PC-3 (cell line): ENCODE data around the gene PLXNA2. TPM values are rescaled to one million over a fixed set of nuclear protein-coding genes. Genes with fewer than 3 reads are reported as not detected.

ENCODE experiments used
- ATAC-seq: fragments of 200-7000 bp; cut with Tn5 transposase; 2 replicates; pipeline ENCODE4 v1.9.1; 2020; ENCODE audit warnings: mild to moderate bottlenecking, moderate library complexity
- BruUV-seq: library from RNA; stranded (reverse); fragments of 400-500 nt; replicated peaks from 2 replicates; lab custom pipeline; 2021; lab: Mats Ljungman, UMichigan
- CTCF ChIA-PET: fragments of 300-600 bp; sonication (Branson Sonifier 250); formaldehyde crosslinking; loops from one replicate; lab custom pipeline; 2022; ENCODE audit warnings: antibody characterized with exemption; lab: Charles Lee
- POLR2A ChIA-PET: fragments of 300-600 bp; sonication (Branson Sonifier 250); formaldehyde crosslinking; loops from one replicate; lab custom pipeline; 2022; ENCODE audit warnings: antibody characterized with exemption; ENCODE audit not compliant: unreplicated experiment; lab: Charles Lee
- DNase-seq: peaks from one replicate; pipeline ENCODE4 v3.0.0-alpha.2; 2015
- H2AFZ ChIP-seq: fragments of 300-600 bp; sonication (generic); 2 replicates; pipeline ENCODE4 v1.6.0; 2016; ENCODE audit warnings: antibody characterized with exemption, low read length
- H3F3A ChIP-seq: fragments of 300-600 bp; sonication (generic); one replicate; pipeline ENCODE4 v1.6.0; 2017; ENCODE audit warnings: antibody characterized with exemption, low read length, control low read depth, mild to moderate bottlenecking; ENCODE audit not compliant: unreplicated experiment
- H3K27ac ChIP-seq: fragments of 300-600 bp; sonication (generic); 2 replicates; pipeline ENCODE4 v1.5.1; 2016; ENCODE audit warnings: mild to moderate bottlenecking, low read length
- H3K27me3 ChIP-seq: fragments of 300-600 bp; sonication (generic); 2 replicates; pipeline ENCODE4 v1.6.1; 2016; ENCODE audit warnings: low read length, mixed read lengths
- H3K36me3 ChIP-seq: fragments of 300-600 bp; sonication (generic); 2 replicates; pipeline ENCODE4 v1.6.1; 2016; ENCODE audit warnings: low read depth, mixed run types, low read length, mixed read lengths
- H3K4me1 ChIP-seq: fragments of 300-600 bp; sonication (generic); 2 replicates; pipeline ENCODE4 v1.5.1; 2016; ENCODE audit warnings: low read length; ENCODE audit not compliant: insufficient read depth
- H3K4me2 ChIP-seq: fragments of 300-600 bp; sonication (generic); 2 replicates; pipeline ENCODE4 v1.6.0; 2016; ENCODE audit warnings: low read length
- H3K4me3 ChIP-seq: fragments of 300-600 bp; sonication (generic); 2 replicates; pipeline ENCODE4 v1.5.1; 2016; ENCODE audit warnings: mild to moderate bottlenecking, low read length, mixed read lengths
- H3K79me2 ChIP-seq: fragments of 300-600 bp; sonication (generic); 2 replicates; pipeline ENCODE4 v1.6.1; 2017; ENCODE audit warnings: low read length, mixed read lengths
- H3K9ac ChIP-seq: fragments of 300-600 bp; sonication (generic); 2 replicates; pipeline ENCODE4 v1.6.0; 2016; ENCODE audit warnings: mild to moderate bottlenecking, low read length
- H3K9me2 ChIP-seq: fragments of 300-600 bp; sonication (generic); replicated peaks from 2 replicates; pipeline ENCODE4 v1.6.1; 2016; ENCODE audit warnings: mixed run types, low read length, mixed read lengths
- H3K9me3 ChIP-seq: fragments of 300-600 bp; sonication (generic); 2 replicates; pipeline ENCODE4 v1.6.1; 2016; ENCODE audit warnings: low read length, mixed read lengths
- H4K20me1 ChIP-seq: fragments of 300-600 bp; sonication (generic); 2 replicates; pipeline ENCODE4 v1.6.1; 2016; ENCODE audit warnings: low read length, mixed read lengths
- CTCF ChIP-seq: fragments of 300-600 bp; sonication (generic); conservative IDR thresholded peaks from 2 replicates; pipeline ENCODE4 v1.5.1; 2017; ENCODE audit warnings: antibody characterized with exemption, low read depth, mild to moderate bottlenecking, low read length
- EZH2 ChIP-seq: fragments of 300-600 bp; sonication (generic); IDR thresholded peaks from one replicate; pipeline ENCODE4 v1.6.1; 2017; ENCODE audit warnings: antibody characterized with exemption, mild to moderate bottlenecking, low read length; ENCODE audit not compliant: unreplicated experiment
- EZH2phosphoT487 ChIP-seq: fragments of 300-600 bp; sonication (generic); IDR thresholded peaks from 2 replicates; pipeline ENCODE4 v1.6.1; 2018; ENCODE audit warnings: mild to moderate bottlenecking, antibody characterized with exemption, low read length, borderline replicate concordance
- intact Hi-C: fragments of 100-400 bp; cut with micrococcal nuclease; formaldehyde crosslinking; loops from 2 replicates; pipeline ENCODE4 v1.9.0; 2023
- total RNA-seq: library from RNA; depleted of rRNA; stranded (reverse); fragments of >200 nt; gene quantifications from 2 replicates; pipeline ENCODE4 v1.2.3, GENCODE V29; 2014

Gene PLXNA2
- total RNA-seq, 1 experiment from 2014 or later, result 16.2 TPM

GRCh38 chr1:207985996-207986395, 258.2 kb downstream of the PLXNA2 start:
- Histone ChIP-seq H2AFZ (no peak overlapping the region), H3K9me3 (no peaks in the 10 kb centered on the region), H3F3A (no peaks in the 10 kb centered on the region), H3K79me2 (no peaks in the 10 kb centered on the region), H3K36me3 (no peaks in the 10 kb centered on the region), H4K20me1 (no peaks in the 10 kb centered on the region), H3K4me3 (no peak overlapping the region), H3K4me1 (no peaks in the 10 kb centered on the region), H3K4me2 (no peak overlapping the region), H3K27ac (no peak overlapping the region), H3K27me3 (peaks cover 40% of the 10 kb centered on the region), H3K9ac (no peak overlapping the region), H3K9me2 (no peaks in the 10 kb centered on the region)
- DNase-seq (no peak), ATAC-seq (no peak)
- POLR2A ChIA-PET, result no interaction called here
- TF ChIP-seq EZH2, result no peak
- TF ChIP-seq EZH2phosphoT487, result no peak
- TF ChIP-seq CTCF, result no peak
- no TSS peak for BruUV-seq
- intact Hi-C loops, result no loop called here
- CTCF ChIA-PET, result interaction anchor here (0.6 kb wide), 1 partner anchor 1179 kb away, joined by 3 read pairs; no protein-coding TSS in a partner anchor

- no peak for DNase-seq
- intact Hi-C loops, result no loop called here
- Histone ChIP-seq H3K4me2 (no peak overlapping the region), H3K36me3 (no peaks in the 10 kb centered on the region), H3K79me2 (no peaks in the 10 kb centered on the region), H3K27me3 (peaks cover 45% of the 10 kb centered on the region), H3K27ac (no peak overlapping the region), H3K4me3 (no peak overlapping the region), H3K9me2 (no peaks in the 10 kb centered on the region), H3F3A (no peaks in the 10 kb centered on the region), H2AFZ (no peak overlapping the region), H3K9ac (no peak overlapping the region), H4K20me1 (no peaks in the 10 kb centered on the region), H3K4me1 (no peaks in the 10 kb centered on the region), H3K9me3 (no peaks in the 10 kb centered on the region)
- BruUV-seq, result no TSS peak
- no peak for TF ChIP-seq EZH2
- TF ChIP-seq EZH2phosphoT487, result no peak
- no peak for TF ChIP-seq CTCF
- ChIA-PET CTCF (interaction anchor here (0.6 kb wide), 1 partner anchor 1180 kb away, joined by 3 read pairs; no protein-coding TSS in a partner anchor), POLR2A (no interaction called here)
- ATAC-seq, result no peak
These were observed 259.2 kb downstream of the PLXNA2 start for GRCh38 chr1:207984831-207985572.

GRCh38 chr1:207983044-207983635, 261.0 kb downstream of the PLXNA2 start:
- no peak overlapping the region for H2AFZ ChIP-seq
- TF ChIP-seq CTCF, result no peak
- no peak for TF ChIP-seq EZH2phosphoT487
- no peak for TF ChIP-seq EZH2
- no peaks in the 10 kb centered on the region for H3K36me3 ChIP-seq
- H3K27ac ChIP-seq, result no peak overlapping the region
- H3F3A ChIP-seq, result no peaks in the 10 kb centered on the region
- no peaks in the 10 kb centered on the region for H3K9me2 ChIP-seq
- peaks cover 42% of the 10 kb centered on the region for H3K27me3 ChIP-seq
- ChIA-PET POLR2A (no interaction called here), CTCF (no interaction called here)
- H3K4me3 ChIP-seq, result no peak overlapping the region
- no peaks in the 10 kb centered on the region for H3K4me1 ChIP-seq
- DNase-seq (no peak), ATAC-seq (no peak)
- no peaks in the 10 kb centered on the region for H3K79me2 ChIP-seq
- no TSS peak for BruUV-seq
- H4K20me1 ChIP-seq, result no peaks in the 10 kb centered on the region
- H3K9me3 ChIP-seq, result no peaks in the 10 kb centered on the region
- H3K4me2 ChIP-seq, result no peak overlapping the region
- intact Hi-C loops, result no loop called here
- H3K9ac ChIP-seq, result no peak overlapping the region
